LNCAP (cell line): ENCODE measurements around the gene AFAP1.

ENCODE experiments used
- TF ChIP-seq, protein P1 (sequence below): fragments of 450-650 bp; IDR thresholded peaks from 2 replicates; pipeline ENCODE4 v1.5.1; 2017; ENCODE audit warnings: mild to moderate bottlenecking

Gene AFAP1

DNA sequence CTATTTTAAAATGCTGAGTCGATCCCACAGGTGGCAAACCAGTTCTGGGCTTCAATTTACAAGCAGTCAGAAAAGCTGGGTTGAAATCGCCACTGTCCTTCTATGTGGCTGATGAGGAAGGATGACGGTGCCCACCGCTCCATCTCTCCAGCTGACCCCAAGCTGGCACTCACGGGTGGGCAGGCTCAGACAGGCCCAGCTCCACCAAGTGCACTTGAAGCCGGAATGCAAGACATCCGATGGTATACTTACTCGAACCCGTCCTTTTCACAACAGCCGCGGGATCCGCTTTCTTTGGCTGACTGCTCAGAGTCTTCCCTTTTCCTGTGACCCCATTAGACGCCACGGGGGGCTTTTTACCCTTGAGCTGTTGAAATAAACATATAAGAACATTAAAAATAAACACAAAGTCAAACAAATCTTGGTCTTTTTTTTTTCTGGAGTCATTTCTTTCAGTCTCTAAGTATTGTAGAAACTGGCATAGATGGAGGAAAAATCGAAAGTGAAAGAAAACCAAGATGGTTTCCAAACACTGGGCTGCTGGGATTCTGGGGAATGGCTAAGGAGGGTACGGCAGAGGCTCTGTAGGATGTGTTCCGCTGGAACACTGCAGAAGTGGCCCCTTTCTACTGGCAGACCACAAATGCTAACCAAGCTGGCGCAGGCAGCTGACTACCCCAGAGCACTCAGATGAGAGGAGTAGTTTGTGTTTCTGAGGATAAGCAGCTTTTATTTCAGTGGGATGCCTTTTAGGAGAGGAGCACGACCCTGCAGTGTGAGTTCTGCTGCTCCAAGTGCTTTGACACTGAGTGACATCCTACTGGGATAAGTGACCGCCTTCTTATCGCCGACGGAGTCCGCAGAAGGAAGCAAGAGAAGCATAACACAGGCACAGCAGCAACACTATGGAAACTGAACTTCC, 160.9 kb downstream of the AFAP1 start:
- TF ChIP-seq, protein P1, sequence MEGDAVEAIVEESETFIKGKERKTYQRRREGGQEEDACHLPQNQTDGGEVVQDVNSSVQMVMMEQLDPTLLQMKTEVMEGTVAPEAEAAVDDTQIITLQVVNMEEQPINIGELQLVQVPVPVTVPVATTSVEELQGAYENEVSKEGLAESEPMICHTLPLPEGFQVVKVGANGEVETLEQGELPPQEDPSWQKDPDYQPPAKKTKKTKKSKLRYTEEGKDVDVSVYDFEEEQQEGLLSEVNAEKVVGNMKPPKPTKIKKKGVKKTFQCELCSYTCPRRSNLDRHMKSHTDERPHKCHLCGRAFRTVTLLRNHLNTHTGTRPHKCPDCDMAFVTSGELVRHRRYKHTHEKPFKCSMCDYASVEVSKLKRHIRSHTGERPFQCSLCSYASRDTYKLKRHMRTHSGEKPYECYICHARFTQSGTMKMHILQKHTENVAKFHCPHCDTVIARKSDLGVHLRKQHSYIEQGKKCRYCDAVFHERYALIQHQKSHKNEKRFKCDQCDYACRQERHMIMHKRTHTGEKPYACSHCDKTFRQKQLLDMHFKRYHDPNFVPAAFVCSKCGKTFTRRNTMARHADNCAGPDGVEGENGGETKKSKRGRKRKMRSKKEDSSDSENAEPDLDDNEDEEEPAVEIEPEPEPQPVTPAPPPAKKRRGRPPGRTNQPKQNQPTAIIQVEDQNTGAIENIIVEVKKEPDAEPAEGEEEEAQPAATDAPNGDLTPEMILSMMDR, result no peak

DNA sequence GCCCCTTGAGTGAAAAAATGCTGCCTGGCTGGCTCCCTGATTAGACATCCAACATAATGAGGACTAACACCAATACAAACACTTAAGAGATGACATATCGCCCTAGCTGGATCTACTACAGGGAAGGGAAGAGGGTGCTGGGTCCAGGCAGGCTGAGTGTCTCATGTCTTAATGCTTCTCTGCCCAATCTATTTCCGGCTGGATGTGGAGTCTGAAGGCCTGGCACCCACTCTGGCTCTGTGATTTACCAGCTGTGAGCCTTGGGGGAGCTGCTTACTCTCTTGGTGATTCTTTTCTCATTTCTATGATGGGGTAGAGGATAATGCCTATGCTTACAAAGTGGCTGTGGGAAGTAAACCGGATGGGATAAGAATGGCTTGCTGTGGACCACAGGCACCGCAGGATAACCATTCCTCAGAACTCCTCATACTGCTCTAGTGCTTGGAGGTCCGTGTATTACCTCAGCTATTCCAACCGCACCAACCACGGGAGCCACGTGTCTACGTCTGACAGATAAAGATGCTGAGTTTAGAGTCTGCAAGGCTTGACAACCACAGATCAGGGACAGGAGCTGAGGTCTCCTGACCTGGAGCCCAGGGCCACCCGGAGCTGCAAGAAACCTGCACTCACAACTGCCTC, 161.7 kb downstream of the AFAP1 start:
- TF ChIP-seq, protein P1, result no peak

DNA sequence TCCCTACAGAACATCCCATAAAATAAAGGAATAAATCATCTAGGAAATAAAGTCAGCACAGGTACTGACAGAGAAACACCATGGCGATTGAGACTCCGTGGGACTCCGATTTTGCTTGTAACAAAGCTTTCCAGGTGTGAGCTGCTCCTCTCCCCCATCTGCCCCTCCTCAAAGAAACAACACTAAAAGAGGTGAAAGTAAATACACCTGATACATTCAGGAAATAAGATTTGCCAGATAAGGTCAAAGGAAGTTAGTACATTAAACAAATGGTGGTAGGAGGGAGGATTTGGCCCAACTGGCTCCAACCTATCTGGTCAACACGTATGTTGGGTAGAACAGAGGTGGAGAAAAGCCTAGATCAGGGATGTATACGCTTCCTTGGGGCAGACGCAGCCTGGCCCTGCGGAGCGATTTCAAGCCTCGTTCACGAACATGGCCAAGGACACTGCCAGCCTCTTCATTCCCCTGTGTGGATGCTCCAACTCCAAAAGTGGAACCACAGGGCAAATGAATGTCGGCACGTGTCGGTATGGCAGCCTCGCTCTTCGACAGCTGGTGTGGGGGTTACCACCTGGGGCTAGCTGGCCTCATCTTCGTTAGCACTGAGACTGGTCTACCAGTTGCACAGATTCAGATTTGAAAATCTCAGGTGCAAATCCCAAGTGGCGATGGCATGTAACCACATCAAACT, 162.5 kb downstream of the AFAP1 start:
- TF ChIP-seq, protein P1, result no peak

DNA sequence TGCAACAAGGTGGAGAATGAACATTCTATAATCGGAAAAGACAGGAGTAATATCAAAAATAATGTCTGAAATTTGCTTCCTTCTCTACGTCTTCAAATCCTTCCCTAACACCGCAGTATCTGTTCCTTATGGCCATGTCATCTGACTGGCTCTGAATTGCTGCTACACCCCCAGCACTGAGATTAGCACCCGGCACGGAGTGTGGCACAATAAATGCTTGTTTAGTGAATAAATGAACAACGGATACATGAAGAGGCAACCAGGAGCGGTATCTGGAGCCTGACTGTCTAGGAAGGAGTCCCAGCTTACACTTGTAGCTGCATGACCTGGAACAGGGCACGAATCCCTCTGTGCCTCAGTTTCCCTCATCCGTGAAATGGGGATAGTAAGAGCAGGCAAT, 164.3 kb downstream of the AFAP1 start:
- TF ChIP-seq, protein P1, result no peak

DNA sequence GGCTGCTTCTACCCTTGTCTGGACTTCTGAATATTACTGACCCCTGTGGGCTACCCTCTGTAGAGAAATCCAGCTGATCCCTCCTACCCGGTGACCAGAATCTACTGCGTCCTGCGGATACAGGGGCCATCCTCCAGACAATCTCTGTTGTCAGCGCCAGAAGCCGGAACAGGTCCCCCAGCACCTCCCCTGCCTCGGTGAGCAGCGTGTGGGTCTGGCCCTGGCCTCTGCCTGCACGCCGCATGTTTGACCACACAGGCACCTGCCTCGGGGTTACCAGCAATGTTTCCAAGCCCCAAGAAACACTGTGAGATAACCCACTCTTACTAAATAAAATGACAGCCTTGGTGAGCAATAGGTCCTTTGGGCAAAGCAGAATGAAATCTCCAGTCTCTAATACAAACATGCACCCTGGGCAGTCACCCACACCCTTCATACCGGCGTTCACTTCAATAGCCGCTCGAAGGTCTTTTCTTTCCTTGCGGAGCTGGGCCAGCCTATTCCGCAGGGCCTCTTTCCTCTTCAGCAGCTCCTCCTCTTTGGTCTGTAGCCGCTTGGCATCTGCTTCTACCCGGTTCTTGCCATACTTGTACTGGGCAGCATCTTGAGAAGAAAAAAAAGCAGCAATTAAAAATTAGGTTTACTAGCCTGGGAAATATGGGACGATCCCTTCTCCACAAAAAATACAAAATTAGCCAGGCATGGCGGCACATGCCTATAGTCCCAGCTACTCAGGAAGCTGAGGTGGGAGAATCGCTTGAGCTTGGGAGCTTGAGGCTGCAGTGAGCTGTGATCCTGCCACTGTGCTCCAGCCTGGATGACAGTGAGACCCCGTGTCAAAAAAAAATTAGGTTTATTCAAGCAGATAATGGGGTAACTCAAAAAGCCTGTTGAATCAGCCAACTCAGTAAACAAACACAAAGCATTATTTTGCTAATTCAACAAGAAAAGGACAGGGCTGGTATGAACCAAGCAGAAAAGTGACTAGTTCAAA, 165.1 kb downstream of the AFAP1 start:
- TF ChIP-seq, protein P1, result no peak

DNA sequence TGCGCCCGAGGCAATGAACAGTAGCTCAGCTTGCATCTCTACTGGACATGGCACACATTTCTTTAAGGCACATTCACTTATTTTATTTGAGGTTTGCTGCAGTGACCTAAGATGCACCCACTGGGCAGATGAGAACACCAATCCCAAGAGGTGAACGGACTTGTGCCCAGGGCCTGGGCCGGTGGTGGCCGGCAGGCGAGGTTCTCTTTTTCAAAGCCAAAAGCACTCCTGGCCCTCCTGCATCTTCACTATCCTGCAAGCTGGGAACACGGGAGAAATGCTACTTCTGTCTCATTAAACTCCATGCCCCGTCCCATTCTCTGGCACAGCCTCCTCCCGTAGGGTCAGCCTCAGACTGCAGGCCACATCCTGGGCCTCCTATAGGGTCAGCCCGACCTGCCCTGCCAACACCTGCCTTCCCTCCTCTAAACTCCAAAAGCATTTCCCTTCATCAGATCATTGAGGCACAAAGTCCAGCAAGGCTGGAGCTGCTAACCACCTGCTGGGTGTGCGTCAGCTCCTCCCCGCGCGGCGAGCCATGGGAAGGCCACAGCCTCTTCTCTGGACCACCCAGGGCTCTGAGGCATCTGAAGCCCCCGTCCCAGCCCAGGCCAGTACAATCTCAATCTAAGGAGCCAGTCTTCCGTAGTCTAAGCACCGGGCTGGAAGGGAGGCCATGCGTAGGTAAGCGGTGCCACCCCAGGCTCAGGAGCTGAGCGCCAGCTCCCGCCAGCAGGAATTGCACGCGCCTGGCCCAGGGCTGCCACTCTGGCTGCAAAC, 166.1 kb downstream of the AFAP1 start:
- TF ChIP-seq, protein P1, result no peak
